ENCODE data around the gene MUC20. TPM values are rescaled to one million over a fixed set of nuclear protein-coding genes. Genes with fewer than 3 reads are reported as not detected.
A peak's percentile ranks its signal among the peaks of the same experiment; 100 is the strongest.

MUC20 gene
- total and polyA plus RNA-seq, 9 of the 15 experiments (the other 6 are each of a cell fraction or from before 2014, with no cell fraction given): 0.03 to 0.23 (median 0.15) TPM; not detected in 3

DNA sequence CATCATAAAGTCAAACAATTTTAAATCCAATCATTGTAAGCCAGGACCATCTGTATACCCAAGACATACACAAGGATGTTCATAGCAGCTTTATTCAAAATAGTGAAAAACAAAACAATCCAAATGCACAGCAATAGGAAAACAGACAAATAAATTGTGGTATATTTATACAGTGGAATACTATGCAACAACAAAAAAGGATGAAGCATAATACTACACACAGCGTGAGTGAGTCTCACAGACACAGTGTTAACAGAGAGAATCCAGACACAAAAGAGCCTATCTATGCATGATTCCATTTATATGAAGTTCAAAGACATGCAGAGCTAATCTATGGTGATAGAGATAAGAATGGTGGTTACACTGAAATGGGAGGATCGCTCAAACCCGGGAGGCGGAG lies 5.6 kb upstream of the MUC20 start (continued):
- TF ChIP-seq, protein P1, sequence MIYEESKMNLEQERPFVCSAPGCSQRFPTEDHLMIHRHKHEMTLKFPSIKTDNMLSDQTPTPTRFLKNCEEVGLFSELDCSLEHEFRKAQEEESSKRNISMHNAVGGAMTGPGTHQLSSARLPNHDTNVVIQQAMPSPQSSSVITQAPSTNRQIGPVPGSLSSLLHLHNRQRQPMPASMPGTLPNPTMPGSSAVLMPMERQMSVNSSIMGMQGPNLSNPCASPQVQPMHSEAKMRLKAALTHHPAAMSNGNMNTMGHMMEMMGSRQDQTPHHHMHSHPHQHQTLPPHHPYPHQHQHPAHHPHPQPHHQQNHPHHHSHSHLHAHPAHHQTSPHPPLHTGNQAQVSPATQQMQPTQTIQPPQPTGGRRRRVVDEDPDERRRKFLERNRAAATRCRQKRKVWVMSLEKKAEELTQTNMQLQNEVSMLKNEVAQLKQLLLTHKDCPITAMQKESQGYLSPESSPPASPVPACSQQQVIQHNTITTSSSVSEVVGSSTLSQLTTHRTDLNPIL (CRISPR knock-in tag; IDR thresholded peaks at IDR 0.05): peak; percentile 66; the same call in 1 of the 2 replicates
- no peak for TF ChIP-seq CHD2 (IDR thresholded peaks at IDR 0.05; ENCODE audit: low read depth, low read length)
- peak; percentile 61; the same call in 1 of the 2 replicates for TF ChIP-seq ZNF644 (tag; IDR thresholded peaks at IDR 0.05; ENCODE audit: low read depth)
- TF ChIP-seq RBBP5 (IDR thresholded peaks at IDR 0.05; ENCODE audit: borderline replicate concordance, insufficient read depth, low read length, poor library complexity, severe bottlenecking): no peak
- no peak for TF ChIP-seq CREB1 (IDR thresholded peaks at IDR 0.05)
- TF ChIP-seq CREB1 (CRISPR knock-in tag; IDR thresholded peaks at IDR 0.05): no peak
- no peak for TF ChIP-seq ZKSCAN8 (CRISPR knock-in tag; IDR thresholded peaks at IDR 0.05)
- no peak for TF ChIP-seq PHTF2 (CRISPR knock-in tag; IDR thresholded peaks at IDR 0.05)
- TF ChIP-seq MBD1 (CRISPR knock-in tag; IDR thresholded peaks at IDR 0.05): no peak
- TF ChIP-seq STAG1 (CRISPR knock-in tag; IDR thresholded peaks at IDR 0.05; ENCODE audit: borderline replicate concordance): no peak
- peak; percentile 99 for TF ChIP-seq ZNF146 (CRISPR knock-in tag; IDR thresholded peaks at IDR 0.05; ENCODE audit: unreplicated experiment)
- no peak for TF ChIP-seq E2F1 (CRISPR knock-in tag; IDR thresholded peaks at IDR 0.05)
- TF ChIP-seq, protein P2, sequence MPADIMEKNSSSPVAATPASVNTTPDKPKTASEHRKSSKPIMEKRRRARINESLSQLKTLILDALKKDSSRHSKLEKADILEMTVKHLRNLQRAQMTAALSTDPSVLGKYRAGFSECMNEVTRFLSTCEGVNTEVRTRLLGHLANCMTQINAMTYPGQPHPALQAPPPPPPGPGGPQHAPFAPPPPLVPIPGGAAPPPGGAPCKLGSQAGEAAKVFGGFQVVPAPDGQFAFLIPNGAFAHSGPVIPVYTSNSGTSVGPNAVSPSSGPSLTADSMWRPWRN (IDR thresholded peaks at IDR 0.05; ENCODE audit: low read depth): no peak
- no peak for TF ChIP-seq NFRKB (IDR thresholded peaks at IDR 0.05; ENCODE audit: low read depth)
- no peak for TF ChIP-seq ZNF431 (CRISPR knock-in tag; IDR thresholded peaks at IDR 0.05)
- no peak for TF ChIP-seq ARNT (IDR thresholded peaks at IDR 0.05)
- 0 out of 2 replicates have a peak, but pooled peaks have one; percentile 21 for TF ChIP-seq MYC (IDR thresholded peaks at IDR 0.05; ENCODE audit: low read depth, low read length)
- no peak for TF ChIP-seq MYC (CRISPR knock-in tag; IDR thresholded peaks at IDR 0.05; ENCODE audit: borderline replicate concordance, low read depth)
- no peak for TF ChIP-seq ZNF133 (CRISPR knock-in tag; IDR thresholded peaks at IDR 0.05)
- no peak for TF ChIP-seq RAD21 (CRISPR knock-in tag; conservative IDR thresholded peaks at IDR 0.05 in 1 of 2, IDR thresholded peaks at IDR 0.05 in 1 of 2)
- no peak for TF ChIP-seq COPS2 (conservative IDR thresholded peaks at IDR 0.05)
- TF ChIP-seq RBM25 (IDR thresholded peaks at IDR 0.05; ENCODE audit: low read depth, low read length, severe bottlenecking): peak; percentile 75
- TF ChIP-seq PCBP1 (IDR thresholded peaks at IDR 0.05; ENCODE audit: low read depth, low read length, poor library complexity, severe bottlenecking): no peak
- TF ChIP-seq KLF6 (CRISPR knock-in tag; IDR thresholded peaks at IDR 0.05; ENCODE audit: borderline replicate concordance): no peak
- no peak for TF ChIP-seq EP400 (IDR thresholded peaks at IDR 0.05)
- TF ChIP-seq EZH2 (IDR thresholded peaks at IDR 0.05; ENCODE audit: borderline replicate concordance, low read depth, low read length): no peak
